Heart left ventricle (tissue), 16 donors: Measurements from ENCODE around the gene FNTB. TPM values are rescaled to one million over a fixed set of nuclear protein-coding genes. Genes with fewer than 3 reads are reported as not detected.

Source experiments
- ATAC-seq, 4 donors: fragments of 200-7000 bp; cut with Tn5 transposase; one replicate each; pipeline ENCODE4 v1.9.1; 2020 to 2022; ENCODE audit warnings: moderate library complexity in 4 of 4, mild to moderate bottlenecking in 3 of 4, moderate number of reproducible peaks in 1 of 4
- DNase-seq, 5 donors: peaks; one replicate each; pipeline ENCODE4 v3.0.0-alpha.2; 2020
- H3K27ac ChIP-seq, 12 donors: fragments of 200-600 bp; sonication (generic) in 4 of 12; one replicate each; pipeline versions ENCODE4 v1.5.0 to v1.8.0; 2016 to 2022; ENCODE audit warnings: mild to moderate bottlenecking in 2 of 12
- H3K27me3 ChIP-seq, 9 donors: fragments of 200-600 bp; sonication (generic) in 2 of 9; one replicate each; pipeline versions ENCODE4 v1.5.1 to v1.8.0; 2016 to 2022; ENCODE audit warnings: mild to moderate bottlenecking in 3 of 9
- H3K36me3 ChIP-seq, 9 donors: fragments of 200-600 bp; sonication (generic) in 2 of 9; one replicate each; pipeline versions ENCODE4 v1.5.0 to v1.8.0; 2018 to 2022; ENCODE audit warnings: mild to moderate bottlenecking in 2 of 9
- H3K4me1 ChIP-seq, 12 donors: fragments of 200-600 bp; sonication (generic) in 4 of 12; one replicate each; pipeline versions ENCODE4 v1.5.0 to v1.8.0; 2016 to 2022; ENCODE audit warnings: mild to moderate bottlenecking in 3 of 12
- H3K4me3 ChIP-seq, 12 donors: fragments of 200-600 bp; sonication (generic) in 4 of 12; one replicate each; pipeline versions ENCODE4 v1.5.0 to v1.8.0; 2017 to 2022; ENCODE audit warnings: mild to moderate bottlenecking in 9 of 12, moderate library complexity in 4 of 12
- H3K9me3 ChIP-seq, 12 donors: fragments of 200-600 bp; sonication (generic) in 4 of 12; one replicate each; pipeline versions ENCODE4 v1.5.0 to v1.8.0; 2016 to 2022; ENCODE audit warnings: mild to moderate bottlenecking in 1 of 12
- POLR2A ChIP-seq, 2 donors: fragments of 450-650 bp; IDR thresholded peaks; one replicate each; pipeline ENCODE4 v1.6.1; 2017; ENCODE audit warnings: antibody characterized with exemption in 2 of 2, mild to moderate bottlenecking in 2 of 2, moderate library complexity in 2 of 2
- WGBS, 4 donors: extraction: QIAGEN DNeasy Blood & Tissue Kit in 2 of 4; methylation state at CpG; one replicate each; pipeline versions ENCODE4 v1.1.5 to v1.1.7; 2013 to 2018; 5-methylcytosine and 5-hydroxymethylcytosine counted together
- intact Hi-C, 10 donors: fragments of 100-400 bp; cut with DNase I; formaldehyde crosslinking; loops; one replicate each; pipeline versions ENCODE4 v1.11.1 to v1.14.2; 2022
- polyA plus RNA-seq, 2 donors: library from polyadenylated mRNA; stranded (reverse); fragments of 200-250 nt; gene quantifications; one replicate each; pipeline ENCODE4 v1.2.3, GENCODE V29; 2013
- total RNA-seq, 9 donors: library from RNA; depleted of rRNA in 2 of 9; stranded (reverse); fragments of >200 nt in 2 of 9; fragmentation: NEBNext Ultra II Directional in 3 of 9; extraction: Animal tissue kit (Norgen Biotek cat#: 25700) in 3 of 9; gene quantifications; one replicate each; pipeline versions ENCODE4 v1.1.0 to v1.2.4, GENCODE V29; 2016 to 2023
- TF ChIP-seq, protein P1 (sequence below), 12 donors: fragments of 200-600 bp; sonication (generic) in 4 of 12; IDR thresholded peaks; one replicate each; pipeline versions ENCODE4 v1.5.0 to v1.8.0; 2018 to 2022; ENCODE audit warnings: antibody characterized with exemption in 12 of 12, mild to moderate bottlenecking in 5 of 12
- donor health status: ischemic (EF 13 %, LVEDD 7.1; RV severe dilation, severe dysfunction).
- donor health status: healthy with polysubstance abuse.
- donor health status: DM: no; HTN: yes; CAD: no.
- donor health status: DM: no; HTN: no; CAD: no.
- donor health status: ischemic (EF 25% LVEDD 6.9; RV normal size, moderate dysfunction).
- donor health status: ischemic (EF 25% LVEDD 5.7; RV mildly dilated, moderate dysfunction).
- donor health status: healthy.
- donor health status: DM: yes; HTN: yes; CAD: no.
- donor health status: ischemic (EF 35%, LVEDD 5.7; RV mildly dilated, moderate dysfunction).
- donor health status: nonischemic (EF 11% LVEDD 7.7; RV severe dilation, severe dysfunction).
- donor health status: DM: yes; HTN: yes; CAD: no.
- donor health status: PGD.
- donor health status: ischemic (EF 29% LVEDD 5.4; RV normal size, mild dysfunction).
- donor health status: nonischemic (EF 23%, LVEDD 6.1; RV moderate dilation, normal function).

Gene FNTB
- total and polyA plus RNA-seq, 11 donors = 10.5 to 22.5 (median 16.7) TPM

GRCh38 chr14:65015391-65015790, 28.7 kb downstream of the FNTB start:
- WGBS, 4 donors = 79 to 89% (median 85%) methylated on average over 3 of the region's 3 CpGs
- Histone ChIP-seq H3K4me1 (peaks cover 0 to 14% (median 8%) of the 10 kb centered on the region in 12 donors), H3K27me3 (no peaks in the 10 kb centered on the region), H3K36me3 (peaks cover 0 to 59% (median 41%) of the 10 kb centered on the region in 9 donors), H3K4me3 (no peak overlapping the region), H3K27ac (no peak overlapping the region), H3K9me3 (no peaks in the 10 kb centered on the region)
- intact Hi-C loops = no loop called here
- TF ChIP-seq, protein P1, sequence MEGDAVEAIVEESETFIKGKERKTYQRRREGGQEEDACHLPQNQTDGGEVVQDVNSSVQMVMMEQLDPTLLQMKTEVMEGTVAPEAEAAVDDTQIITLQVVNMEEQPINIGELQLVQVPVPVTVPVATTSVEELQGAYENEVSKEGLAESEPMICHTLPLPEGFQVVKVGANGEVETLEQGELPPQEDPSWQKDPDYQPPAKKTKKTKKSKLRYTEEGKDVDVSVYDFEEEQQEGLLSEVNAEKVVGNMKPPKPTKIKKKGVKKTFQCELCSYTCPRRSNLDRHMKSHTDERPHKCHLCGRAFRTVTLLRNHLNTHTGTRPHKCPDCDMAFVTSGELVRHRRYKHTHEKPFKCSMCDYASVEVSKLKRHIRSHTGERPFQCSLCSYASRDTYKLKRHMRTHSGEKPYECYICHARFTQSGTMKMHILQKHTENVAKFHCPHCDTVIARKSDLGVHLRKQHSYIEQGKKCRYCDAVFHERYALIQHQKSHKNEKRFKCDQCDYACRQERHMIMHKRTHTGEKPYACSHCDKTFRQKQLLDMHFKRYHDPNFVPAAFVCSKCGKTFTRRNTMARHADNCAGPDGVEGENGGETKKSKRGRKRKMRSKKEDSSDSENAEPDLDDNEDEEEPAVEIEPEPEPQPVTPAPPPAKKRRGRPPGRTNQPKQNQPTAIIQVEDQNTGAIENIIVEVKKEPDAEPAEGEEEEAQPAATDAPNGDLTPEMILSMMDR (IDR thresholded peaks at IDR 0.05) = no peak
- no peak for TF ChIP-seq POLR2A (IDR thresholded peaks at IDR 0.05)
- no peak for DNase-seq
- peak in 2 of 4 donors; percentile 16 to 60 for ATAC-seq

DNA sequence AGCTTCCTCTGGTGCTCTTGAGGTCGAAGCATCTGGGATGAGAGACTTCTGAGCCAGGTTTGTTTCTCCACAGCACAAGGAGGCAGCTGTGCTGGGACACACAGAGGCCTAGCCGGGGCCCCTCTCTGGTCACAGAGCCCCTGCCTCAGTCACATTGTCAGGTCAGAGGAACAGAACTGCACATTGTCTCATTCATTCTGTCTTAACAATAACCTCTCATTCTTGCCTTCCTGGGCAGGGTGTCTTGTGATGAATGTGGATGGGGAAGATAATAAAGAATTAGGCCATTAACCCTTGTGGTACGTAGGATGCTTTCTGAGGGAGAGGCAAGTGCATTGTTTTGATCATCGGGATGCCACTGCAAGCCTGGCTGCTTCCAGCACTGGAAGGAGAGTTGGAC, 29.8 kb downstream of the FNTB start:
- no peaks in the 10 kb centered on the region for H3K9me3 ChIP-seq
- H3K27ac ChIP-seq = no peak overlapping the region
- peaks cover 0 to 58% (median 39%) of the 10 kb centered on the region in 9 donors for H3K36me3 ChIP-seq
- H3K4me3 ChIP-seq = no peak overlapping the region
- H3K27me3 ChIP-seq = no peaks in the 10 kb centered on the region
- H3K4me1 ChIP-seq = peaks cover 0 to 14% (median 8%) of the 10 kb centered on the region in 12 donors
- intact Hi-C loops = no loop called here
- DNase-seq = no peak
- TF ChIP-seq, protein P1 (IDR thresholded peaks at IDR 0.05) = no peak
- TF ChIP-seq POLR2A (IDR thresholded peaks at IDR 0.05) = no peak
- no peak for ATAC-seq
- 85 to 91% (median 88%) methylated on average over 3 to 4 of the region's 4 CpGs for WGBS, 4 donors

GRCh38 chr14:65019944-65020566, 33.4 kb downstream of the FNTB start:
- Histone ChIP-seq H3K27ac (peak overlapping the region in 5 of 12 donors; percentile 1 to 13 (median 3)), H3K36me3 (peaks cover 0 to 31% (median 15%) of the 10 kb centered on the region in 9 donors), H3K4me3 (no peak overlapping the region), H3K27me3 (no peaks in the 10 kb centered on the region), H3K4me1 (peaks cover 0 to 14% (median 8%) of the 10 kb centered on the region in 12 donors), H3K9me3 (no peaks in the 10 kb centered on the region)
- WGBS, 4 donors = 57 to 61% (median 59%) methylated on average over 9 of the region's 9 CpGs
- DNase-seq (peak in 2 of 5 donors; percentile 23 to 28), ATAC-seq (peak; percentile 84 to 92 (median 88))
- no peak for TF ChIP-seq POLR2A (IDR thresholded peaks at IDR 0.05)
- TF ChIP-seq, protein P1 (IDR thresholded peaks at IDR 0.05) = peak; percentile 56 to 89 (median 70)
- intact Hi-C loops = loop anchor here in 4 of 10 donors (5.0 to 10.0 kb wide), 3 partner anchors 33 to 85 kb away; partner anchors contain the start of genes FNTB (in 2 of the 4) and MAX (in 2 of the 4)

GRCh38 chr14:65024957-65025356, 38.3 kb downstream of the FNTB start:
- intact Hi-C loops = loop anchor here in 4 of 10 donors (5.0 to 10.0 kb wide), 3 partner anchors 38 to 80 kb away; partner anchors contain the start of genes FNTB (in 2 of the 4) and MAX (in 2 of the 4)
- peaks cover 0 to 42% (median 27%) of the 10 kb centered on the region in 9 donors for H3K36me3 ChIP-seq
- peak overlapping the region in 1 of 12 donors; percentile 56 for H3K27ac ChIP-seq
- no peak for DNase-seq
- peaks cover 0 to 4% (median 2%) of the 10 kb centered on the region in 12 donors for H3K4me1 ChIP-seq
- no peak overlapping the region for H3K4me3 ChIP-seq
- ATAC-seq = peak in 1 of 4 donors; percentile 31
- whole genome bisulfite sequencing, 4 donors = 70 to 85% (median 83%) methylated on average over 5 of the region's 5 CpGs
- no peaks in the 10 kb centered on the region for H3K27me3 ChIP-seq
- no peaks in the 10 kb centered on the region for H3K9me3 ChIP-seq
- TF ChIP-seq POLR2A (IDR thresholded peaks at IDR 0.05) = no peak
- TF ChIP-seq, protein P1 (IDR thresholded peaks at IDR 0.05) = no peak
